ENCODE results near the gene ARMC2.
A peak's percentile ranks its signal among the peaks of the same experiment; 100 is the strongest.
"Not testable (repeated sequence)": the region's sequence is repeated elsewhere in the genome, so short reads cannot be mapped to it uniquely, and the experiment has no call there.

Gene ARMC2

DNA sequence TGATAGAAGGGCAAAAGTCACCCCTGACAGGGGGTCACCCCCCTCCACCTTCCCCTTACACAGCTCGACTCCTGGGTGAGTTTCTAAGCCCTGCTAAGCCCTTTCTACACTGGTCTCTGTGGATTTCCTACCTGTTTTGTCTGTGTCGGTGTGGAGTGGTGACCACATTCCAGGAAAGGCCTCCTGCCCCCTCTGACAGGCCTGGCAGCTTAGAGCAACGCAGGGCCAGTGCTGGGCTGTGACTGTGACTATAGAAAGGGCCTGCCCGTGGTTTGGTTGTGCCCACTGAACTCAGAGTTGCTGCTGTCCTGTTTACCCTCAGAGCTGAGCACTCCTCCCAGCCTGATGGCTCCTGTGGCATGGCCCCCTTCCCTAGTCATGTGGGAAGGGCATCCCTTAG, 109.0 kb downstream of the ARMC2 start:
- no peak for DNase-seq

DNA sequence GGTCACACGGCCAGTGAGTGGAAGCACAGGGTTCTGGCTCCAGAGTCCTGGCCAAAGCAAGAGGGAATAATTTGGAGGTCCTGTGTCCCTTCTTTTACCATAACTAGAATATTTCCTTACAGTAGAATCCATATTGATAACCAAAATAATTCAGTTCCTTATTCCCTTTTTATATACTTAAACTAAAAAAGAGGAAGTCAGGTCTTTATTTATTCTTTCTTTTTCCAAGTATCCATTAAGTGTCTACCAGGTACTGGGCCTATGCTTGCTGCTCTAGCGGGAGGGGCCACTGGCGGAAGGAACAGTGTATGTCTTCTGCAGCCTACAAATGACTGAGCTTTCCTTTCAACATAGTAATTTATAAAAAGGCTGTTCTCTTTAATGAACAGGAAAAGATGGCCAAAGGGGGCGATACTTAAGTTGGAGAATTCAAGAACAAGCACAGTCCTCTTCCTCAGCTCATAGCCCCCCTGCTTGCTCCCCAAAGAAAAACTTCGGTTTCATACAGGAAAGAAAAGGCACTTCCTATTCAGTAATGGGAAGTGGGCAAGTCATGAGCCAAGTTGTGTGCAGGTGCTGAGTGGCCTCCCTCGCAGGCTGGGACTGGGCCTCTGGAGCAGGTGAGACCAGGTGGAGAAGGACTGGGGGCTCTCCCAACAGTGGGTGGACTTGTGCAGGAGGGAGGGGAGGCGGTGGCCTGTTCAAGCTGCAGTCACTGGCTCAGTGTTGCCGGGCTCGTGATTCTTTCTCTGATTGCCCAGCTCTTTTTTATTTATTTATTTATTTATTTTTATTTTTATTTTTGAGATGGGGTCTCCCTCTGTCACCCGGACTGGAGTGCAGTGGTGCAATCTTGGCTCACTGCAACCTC, 110.9 kb downstream of the ARMC2 start:
- DNase-seq: no peak

DNA sequence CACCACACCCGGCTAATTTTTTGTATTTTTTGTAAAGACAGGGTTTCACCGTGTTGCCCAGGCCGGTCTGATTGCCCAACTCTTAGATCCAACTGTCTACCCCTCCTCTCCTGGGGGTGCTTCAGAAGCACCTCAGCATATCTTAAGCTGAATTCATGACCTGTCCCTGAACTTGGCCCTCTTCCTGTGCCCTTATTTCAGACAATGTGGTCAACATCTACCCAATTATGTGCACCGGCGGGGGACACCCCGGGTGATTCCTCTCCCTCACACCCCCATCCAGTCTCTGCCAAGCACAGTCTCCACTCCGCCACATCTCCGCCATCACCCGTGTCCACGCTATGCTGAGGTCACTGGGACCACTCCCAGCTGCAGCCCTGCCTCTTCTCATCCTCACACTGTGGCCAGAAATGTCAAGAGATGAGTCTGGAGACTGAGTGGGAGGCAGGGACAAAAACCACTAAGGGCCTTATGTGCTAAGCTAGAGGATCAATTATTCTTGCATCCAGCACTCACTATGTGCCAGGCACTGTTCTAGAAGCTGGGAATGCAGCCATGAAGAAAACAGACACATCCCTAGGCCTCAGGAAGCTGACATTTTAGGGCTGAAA, 111.9 kb downstream of the ARMC2 start:
- no peak for DNase-seq

DNA sequence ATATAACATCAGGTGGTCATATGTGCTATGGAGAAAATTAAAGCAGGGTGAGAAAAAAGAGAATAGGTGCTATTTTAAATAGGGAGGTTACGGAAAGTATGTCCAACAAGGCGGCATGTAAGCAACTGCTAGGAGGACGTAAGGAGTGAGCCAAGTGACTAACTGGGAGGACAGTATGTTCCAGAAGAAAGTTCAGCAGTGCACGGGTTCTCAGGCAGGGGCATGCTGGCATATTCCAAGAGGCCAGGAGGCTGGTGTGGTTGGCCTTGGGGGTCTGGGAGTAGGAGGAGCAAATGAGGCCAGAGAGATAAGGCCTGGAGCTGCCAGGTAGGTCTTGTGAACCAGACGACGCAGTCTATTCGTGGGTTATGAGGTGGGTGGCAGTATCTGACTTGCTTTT, 112.4 kb downstream of the ARMC2 start:
- no peak for DNase-seq

DNA sequence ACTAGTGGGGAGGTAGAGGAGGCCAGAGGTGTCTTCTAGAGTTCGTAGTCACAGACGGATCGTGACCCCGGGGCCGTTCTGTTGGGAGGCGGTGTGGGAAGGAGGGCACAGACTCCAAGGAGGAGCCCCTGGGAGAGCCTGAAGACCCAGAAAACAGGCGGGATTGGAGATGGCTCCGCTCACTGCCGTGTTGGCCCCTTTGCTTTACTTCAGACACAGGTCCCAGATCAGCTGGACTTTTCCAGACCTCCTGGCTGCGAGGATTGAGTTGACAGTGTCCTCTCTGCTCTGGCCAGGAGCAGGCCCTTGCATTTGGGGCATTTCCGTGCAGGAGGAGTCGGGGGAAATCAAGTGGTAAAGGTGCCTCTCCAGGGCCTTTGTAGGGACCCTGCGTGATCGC, 112.9 kb downstream of the ARMC2 start:
- DNase-seq: no peak

DNA sequence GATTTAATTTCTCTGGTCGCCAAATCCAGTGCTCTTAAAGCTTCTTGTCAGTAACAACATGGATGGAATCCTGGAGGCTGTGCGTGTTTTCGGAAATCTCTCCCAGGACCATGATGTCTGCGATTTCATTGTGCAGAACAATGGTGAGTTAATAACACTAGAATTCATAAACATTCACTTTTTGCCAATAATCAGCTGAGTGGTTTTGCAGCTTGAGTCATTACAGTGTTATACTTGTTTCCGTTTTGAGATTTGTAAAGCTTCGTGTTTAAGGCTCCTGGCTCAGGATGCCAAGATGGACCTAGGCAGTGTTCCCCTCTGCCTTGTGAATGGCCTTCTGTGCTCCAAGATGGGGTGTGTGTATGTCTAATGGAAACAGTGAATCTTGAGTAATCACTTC, 113.8 kb downstream of the ARMC2 start:
- peak; percentile 11 for DNase-seq

DNA sequence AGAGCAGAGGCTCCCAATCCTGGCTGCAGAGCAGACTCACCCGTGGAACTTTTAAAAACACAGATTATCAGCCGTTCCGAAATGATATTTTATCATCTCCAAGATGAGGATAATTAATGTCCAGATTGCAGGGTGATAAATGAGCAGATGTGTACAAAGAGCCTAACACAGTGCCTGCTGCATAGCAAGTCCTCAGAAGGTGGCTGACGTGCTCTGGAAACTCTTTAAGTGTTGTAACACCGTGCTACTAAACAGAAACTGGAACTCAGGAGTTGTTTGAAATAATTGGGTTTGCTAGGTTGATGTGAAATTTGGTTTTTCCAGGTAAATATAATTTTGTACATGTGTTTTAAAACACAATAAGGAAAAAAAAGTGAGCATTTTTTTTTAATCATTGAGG, 118.0 kb downstream of the ARMC2 start:
- DNase-seq: no peak

DNA sequence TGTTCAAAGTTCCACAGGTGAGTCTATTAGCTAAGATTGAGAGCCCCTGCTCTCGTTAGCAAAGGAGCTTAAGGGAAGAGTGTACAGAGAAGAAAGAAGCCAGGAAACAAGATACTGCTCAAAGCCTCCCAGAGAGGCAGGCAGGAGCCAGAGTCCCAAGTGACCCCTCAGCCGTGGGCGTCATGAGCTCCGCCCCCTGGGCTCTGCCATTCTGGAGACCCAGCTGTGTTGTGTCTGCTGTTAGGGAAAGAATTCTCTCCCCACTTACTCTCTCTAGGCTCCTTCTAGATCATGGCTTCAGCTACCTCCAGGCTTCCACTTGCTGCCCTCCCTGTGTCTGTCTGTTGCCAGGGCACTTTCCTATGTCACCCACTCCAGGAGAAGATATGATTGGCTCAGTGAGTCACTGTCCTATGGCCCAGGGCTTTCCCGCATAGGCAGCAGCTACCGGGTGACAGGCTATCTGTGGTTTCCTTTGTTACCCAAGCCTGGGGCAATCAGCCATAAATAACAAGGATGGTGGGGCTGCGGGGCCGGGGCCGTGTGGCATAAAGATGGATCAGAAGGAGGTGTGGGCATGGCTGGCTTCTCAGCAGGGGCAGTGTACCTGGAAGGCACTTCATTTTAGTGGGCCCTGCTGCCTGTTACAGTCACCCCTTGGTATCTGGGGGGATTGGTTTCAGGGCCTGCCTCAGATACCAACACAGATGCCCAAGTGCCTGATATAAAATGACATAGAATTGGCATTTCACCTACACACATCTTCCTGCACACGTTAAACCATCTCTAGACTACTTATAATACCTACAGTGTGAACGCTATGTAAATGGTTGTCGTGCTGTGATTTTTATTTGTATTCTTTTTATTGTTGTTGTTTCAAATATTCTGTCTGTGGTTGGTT, 118.9 kb downstream of the ARMC2 start:
- peak; percentile 35 for DNase-seq

DNA sequence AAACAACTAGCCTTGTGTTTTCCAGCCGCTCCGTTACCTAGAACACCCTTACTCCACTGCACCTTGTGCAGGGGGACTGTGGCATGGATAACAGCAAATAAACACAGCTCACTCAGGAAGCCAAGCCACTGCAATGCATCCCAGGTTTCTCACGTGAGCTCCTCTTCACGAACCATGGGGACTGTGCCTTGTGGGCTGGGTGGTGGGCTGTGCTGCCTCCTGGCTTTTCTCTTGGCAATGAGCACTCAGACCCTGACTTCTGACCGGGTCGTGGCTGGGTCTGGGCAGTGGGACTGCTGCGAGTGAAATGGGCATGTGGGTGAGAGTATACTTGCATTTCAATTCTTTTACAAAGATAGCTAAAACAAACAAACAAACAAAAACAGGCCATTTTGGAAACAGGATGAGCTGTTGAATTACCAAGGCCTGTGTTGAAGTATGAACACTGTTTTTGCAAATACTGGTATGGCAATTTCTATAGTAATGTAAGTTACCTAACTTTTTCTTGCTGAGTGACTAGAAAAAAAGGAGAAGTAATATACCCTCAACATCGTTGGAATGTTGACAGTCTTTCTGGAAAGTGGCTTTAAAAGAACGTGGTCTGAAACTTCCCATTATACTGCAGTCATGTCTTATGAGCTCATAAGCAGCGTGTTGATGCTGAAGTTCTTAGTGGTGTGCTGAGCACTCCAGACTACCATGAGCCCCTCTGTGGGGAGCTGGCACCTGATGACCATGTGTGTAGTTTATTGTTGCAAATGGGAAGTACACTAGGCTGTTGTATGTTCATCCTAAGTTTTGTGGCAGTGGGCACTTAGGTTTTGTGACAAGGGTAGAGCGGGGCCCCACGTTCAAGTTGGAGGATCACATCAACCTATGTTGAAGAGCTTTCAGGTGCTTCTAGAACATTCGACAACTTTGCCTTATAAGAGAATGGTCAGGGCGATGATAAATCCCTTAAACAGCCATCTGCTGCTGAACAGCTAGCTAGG, 120.4 kb downstream of the ARMC2 start:
- no peak for DNase-seq

DNA sequence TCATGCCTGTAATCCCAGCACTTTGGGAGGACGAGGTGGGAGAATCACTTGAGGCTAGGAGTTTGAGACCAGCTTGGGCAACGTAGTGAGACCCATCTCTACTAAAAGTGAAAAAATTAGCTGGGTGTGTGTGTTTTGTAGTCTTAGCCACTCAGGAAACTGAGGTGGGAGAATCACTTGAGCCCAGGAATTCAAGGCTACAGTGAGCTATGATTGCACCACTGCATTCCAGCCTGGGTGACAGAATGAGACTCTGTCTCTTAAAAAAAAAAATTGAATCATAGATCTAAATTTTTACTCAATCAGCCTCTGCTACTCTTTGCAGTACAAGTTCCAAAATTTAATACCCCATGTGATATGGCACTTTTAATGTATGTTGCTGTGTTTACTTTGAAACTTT, 121.6 kb downstream of the ARMC2 start:
- DNase-seq: no peak

DNA sequence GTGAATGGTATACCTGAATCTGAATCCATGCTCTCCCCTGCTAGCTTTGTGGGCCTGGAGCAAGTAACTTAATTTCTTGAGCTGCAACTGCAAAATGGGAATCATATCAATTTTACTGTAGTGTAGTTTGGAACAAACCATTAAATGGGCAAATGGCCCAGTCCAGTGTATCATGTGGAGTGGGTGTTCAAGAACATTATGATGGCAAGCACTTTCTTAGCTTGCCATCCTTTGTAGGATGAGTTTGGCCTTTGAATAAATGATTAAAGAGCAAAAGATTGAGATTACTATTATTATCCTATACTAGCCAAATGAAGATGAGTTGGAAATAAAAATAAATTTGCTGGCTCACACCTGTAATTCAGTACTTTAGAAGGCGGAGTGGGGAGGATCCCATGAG, 126.0 kb downstream of the ARMC2 start:
- no peak for DNase-seq

DNA sequence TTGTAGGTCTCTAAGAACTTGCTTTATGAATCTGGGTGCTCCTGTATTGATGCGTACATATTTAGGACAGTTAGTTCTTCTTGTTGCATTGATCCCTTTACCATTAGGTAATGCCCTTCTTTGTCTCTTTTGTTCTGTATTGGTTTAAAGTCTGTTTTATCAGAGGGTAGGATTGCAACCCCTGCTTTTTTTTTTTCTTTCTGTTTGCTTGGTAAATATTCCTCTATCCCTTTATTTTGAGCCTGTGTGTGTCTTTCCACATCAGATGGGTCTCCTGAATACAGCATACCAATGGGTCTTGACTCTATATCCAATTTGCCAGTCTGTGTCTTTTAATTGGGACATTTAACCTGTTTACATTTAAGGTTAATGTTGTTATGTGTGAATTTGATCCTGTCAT, 130.4 kb downstream of the ARMC2 start:
- not testable (repeated sequence) for DNase-seq

DNA sequence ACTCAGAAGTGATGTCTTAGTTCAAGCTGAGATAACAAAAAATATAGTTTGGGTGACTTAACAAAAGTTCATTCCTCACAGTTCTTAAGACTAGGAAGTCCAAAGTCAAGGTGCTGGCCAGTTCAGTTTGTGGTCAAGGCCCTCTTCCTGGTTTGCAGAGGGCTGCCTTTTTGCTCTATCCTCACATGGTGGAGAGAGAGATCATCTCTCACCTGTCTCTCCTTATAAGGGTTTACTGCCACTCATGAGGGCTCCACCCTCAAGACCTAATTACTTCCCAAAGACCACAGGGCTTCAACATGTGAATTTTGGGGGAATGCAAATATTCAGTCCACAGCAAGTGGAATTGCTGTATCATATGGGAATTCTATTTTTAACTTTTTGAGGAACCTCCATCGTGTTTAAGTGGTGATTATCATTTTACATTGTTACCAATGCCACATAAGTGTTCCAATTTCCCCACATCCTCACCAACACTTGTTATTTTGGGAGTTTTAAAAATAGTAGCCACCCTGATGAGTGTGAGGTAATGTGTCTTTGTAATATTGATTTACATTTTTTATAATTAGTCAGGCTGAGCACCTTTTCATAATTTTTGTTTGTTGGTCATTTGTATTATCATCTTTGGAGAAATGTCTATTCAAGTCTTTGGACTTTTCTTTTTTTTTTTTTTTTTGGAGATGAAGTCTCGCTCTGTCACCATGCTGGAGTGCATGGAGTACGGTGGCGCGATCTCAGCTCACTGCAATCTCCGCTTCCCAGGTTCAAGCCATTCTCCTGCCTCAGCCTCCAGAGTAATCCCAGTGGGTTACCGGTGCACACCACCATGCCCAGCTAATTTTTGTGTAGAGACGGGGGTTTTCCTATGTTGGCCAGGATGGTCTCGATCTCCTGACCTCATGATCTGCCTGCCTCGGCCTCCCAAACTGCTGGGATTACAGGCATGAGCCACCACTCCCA, 134.2 kb downstream of the ARMC2 start:
- no peak for DNase-seq

DNA sequence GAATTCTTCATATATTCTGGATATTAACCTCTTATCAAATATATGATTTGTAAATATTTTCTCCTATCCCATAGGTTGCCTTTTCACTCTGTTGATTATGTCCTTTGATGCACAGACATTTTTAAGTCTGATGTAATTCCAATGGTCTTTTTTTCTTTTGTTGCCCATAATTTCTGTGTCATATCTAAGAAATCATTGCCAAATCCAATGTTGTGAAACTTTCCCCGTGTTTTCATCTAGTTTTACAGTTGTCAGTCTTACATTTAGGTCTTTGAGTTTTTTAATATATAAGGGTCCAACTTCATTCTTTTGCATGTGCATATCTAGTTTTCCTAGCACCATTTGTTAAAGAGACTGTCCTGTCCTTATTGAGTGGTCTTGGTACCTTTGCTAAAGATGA, 134.9 kb downstream of the ARMC2 start:
- DNase-seq: no peak

DNA sequence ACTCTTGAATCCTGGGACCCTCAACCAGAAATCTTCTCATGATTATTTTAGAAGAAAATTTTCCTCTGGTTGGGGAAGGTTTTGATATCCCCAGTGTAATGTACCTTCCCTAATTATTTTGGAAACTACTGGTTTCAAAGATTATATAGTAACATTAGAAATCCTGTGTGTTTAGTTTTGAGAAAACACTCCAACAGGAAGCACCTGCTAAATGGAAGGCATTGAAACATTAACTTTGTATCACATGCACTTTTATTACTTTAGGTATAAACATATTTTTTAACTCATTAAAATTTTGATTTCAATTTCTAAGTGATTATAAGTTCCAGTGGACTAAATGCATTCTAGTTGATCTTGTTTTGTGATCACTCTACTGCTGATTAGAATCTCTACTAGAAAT, 137.1 kb downstream of the ARMC2 start:
- no peak for DNase-seq

DNA sequence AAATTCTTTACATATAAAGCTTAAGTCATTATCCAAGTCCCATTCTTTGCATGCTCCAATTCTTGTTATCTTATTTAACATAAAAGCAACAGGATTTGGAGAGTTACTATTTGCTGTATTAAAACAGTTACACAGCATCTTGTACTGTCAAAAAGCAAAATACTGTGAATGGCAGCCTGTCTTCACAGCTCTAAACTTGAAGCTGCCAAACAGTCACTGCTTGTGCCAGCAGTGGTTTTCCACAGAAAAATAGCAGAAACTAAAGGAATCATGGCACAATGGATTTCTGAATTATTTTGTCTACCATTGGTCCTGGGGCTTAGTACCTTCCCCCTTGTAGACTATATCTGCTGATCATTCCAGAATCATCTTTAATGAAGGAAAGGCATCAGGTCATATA, 138.9 kb downstream of the ARMC2 start:
- no peak for DNase-seq

DNA sequence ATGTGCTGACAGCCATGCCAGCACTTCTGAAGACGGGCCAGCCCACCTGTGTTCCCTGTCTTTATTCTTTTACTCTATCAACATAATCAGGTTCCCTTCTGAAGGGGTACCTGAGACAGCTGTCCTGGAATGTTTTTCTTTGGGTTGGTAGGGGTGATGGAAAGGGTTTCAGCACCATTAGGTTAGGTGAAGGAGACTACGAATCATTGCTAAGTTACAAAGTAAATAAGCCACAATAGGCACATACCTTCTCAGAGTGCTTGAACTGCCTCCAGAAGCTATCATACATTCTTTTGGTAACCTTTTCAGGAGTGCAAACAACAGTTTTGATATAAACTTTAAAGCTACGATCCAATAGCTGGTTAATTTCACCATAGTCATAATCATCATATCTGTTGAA, 140.1 kb downstream of the ARMC2 start:
- DNase-seq: no peak

DNA sequence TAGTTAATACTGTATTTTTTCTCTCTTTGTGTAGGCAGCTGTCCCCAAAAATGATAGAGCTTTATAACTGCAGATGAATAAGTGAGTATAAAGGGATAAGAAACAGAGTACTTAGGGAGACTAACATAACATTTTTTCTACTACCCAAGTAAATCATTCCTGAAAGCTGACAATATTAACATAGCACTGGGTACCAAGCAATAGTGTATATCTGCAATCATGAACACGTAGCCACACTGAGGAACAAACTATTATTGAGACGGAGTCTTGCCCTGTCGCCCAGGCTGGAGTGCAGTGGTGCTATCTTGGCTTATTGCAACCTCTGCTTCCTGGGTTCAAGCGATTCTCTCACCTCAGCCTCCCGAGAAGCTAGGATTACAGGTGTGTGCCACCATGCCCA, 140.5 kb downstream of the ARMC2 start:
- no peak for DNase-seq

DNA sequence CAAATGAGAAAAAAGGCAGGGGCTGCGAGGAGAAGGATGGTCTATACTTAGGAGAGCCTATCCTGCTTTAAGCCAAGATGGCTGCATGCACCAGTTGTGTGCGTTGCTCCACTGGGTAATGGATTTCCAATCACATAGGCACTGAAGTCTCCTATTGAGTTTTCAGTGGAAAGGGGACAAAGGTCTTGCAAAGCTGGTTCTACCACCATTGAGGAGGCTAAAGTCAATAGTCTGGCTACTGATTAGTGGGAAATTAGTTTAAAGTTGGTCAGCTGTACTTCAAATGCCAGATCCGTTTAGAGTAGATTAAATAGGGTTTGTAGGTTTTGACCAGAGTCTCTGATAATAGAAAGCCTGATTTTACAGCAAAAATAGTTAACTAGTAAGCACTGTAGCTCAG, 141.5 kb downstream of the ARMC2 start:
- no peak for DNase-seq

DNA sequence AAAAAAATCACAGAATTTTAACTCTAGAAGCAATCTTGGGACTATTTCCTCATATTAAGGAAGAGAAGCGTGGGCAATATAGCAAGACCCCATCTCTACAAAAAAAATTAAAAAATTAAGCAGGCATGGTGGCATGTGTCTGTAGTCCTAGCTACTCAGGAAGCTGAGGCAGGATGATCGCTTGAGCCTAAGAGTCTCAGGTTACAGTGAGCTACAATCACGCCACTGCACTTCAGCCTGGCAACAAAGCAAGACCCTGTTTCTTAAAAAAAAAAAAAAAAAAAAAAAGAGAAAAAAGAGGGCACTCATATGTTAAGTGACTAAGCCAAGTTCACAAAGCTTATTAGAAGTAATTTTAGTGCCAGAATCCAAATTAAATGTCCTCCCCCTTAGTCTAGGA, 145.7 kb downstream of the ARMC2 start:
- no peak for DNase-seq

DNA sequence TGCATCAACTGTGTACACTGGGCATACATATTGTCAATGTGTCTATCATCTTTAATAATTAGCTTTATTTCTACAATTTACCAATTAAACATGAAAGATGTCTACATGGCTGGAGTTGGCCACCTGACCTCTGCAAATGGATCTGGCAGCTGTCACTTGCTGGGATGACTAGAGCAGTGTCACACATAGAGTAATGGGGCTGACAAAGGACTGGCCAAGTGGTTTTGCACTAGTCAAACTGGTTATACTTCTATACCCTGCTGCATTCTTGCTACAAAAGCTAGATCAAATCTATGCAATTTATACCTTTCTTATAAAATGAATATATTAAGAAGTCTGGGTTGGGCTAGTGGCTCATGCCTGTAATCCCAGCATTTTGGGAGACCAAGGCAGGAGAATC, 147.1 kb downstream of the ARMC2 start:
- DNase-seq: no peak
